H9 (cell line): ENCODE data around the gene HDGFL3. TPM values are rescaled to one million over a fixed set of nuclear protein-coding genes. Genes with fewer than 3 reads are reported as not detected.
"Not testable (repeated sequence)": the region's sequence is repeated elsewhere in the genome, so short reads cannot be mapped to it uniquely, and the experiment has no call there.

ENCODE experiments used
- DNase-seq: peaks from one replicate; pipeline ENCODE4 v3.0.0-alpha.2; 2017
- H2AFZ ChIP-seq: one replicate; pipeline ENCODE4 v1.6.1; 2013; ENCODE audit warnings: mild to moderate bottlenecking, low read length, control low read depth, moderate library complexity
- H2AK5ac ChIP-seq: 2 replicates; pipeline ENCODE4 v1.6.1; 2013; ENCODE audit warnings: low read length, control low read depth, mixed read lengths; ENCODE audit not compliant: insufficient read length
- H2BK120ac ChIP-seq: one replicate; pipeline ENCODE4 v1.6.1; 2013; ENCODE audit warnings: low read depth, mild to moderate bottlenecking, low read length, control low read depth, inconsistent platforms; ENCODE audit not compliant: poor library complexity, severe bottlenecking
- H2BK12ac ChIP-seq: 2 replicates; pipeline ENCODE4 v1.6.1; 2013; ENCODE audit warnings: low read length, control low read depth, mixed read lengths, low read depth; ENCODE audit not compliant: insufficient read length
- H2BK15ac ChIP-seq: 2 replicates; pipeline ENCODE4 v1.6.1; 2013; ENCODE audit warnings: low read depth, low read length, control low read depth
- H2BK20ac ChIP-seq: one replicate; pipeline ENCODE4 v1.6.1; 2013; ENCODE audit warnings: low read depth, mild to moderate bottlenecking, low read length, control low read depth, inconsistent platforms; ENCODE audit not compliant: poor library complexity, severe bottlenecking
- H2BK5ac ChIP-seq: 2 replicates; pipeline ENCODE4 v1.6.1; 2013; ENCODE audit warnings: low read length, control low read depth, mixed read lengths; ENCODE audit not compliant: insufficient read length
- H3K14ac ChIP-seq: 2 replicates; pipeline ENCODE4 v1.6.1; 2013; ENCODE audit warnings: low read length, control low read depth; ENCODE audit not compliant: insufficient read depth
- H3K18ac ChIP-seq: 2 replicates; pipeline ENCODE4 v1.6.1; 2013; ENCODE audit warnings: low read depth, mild to moderate bottlenecking, mixed read lengths, low read length, control low read depth; ENCODE audit not compliant: insufficient read length
- H3K23ac ChIP-seq: 2 replicates; pipeline ENCODE4 v1.6.1; 2013; ENCODE audit warnings: low read length, control low read depth, mixed read lengths, low read depth; ENCODE audit not compliant: insufficient read length
- H3K23me2 ChIP-seq: 2 replicates; pipeline ENCODE4 v1.6.1; 2013; ENCODE audit warnings: low read depth, mild to moderate bottlenecking, mixed read lengths, low read length, control low read depth; ENCODE audit not compliant: insufficient read length, poor library complexity, severe bottlenecking
- H3K27ac ChIP-seq: 2 replicates; pipeline ENCODE4 v1.5.1; 2013; ENCODE audit warnings: low read length, control low read depth, mixed read lengths, low read depth; ENCODE audit not compliant: insufficient read length
- H3K27me3 ChIP-seq: 2 replicates; pipeline ENCODE4 v1.6.1; 2013; ENCODE audit warnings: low read length, control low read depth, inconsistent platforms; ENCODE audit not compliant: insufficient read depth
- H3K4ac ChIP-seq: 2 replicates; pipeline ENCODE4 v1.6.1; 2013; ENCODE audit warnings: low read depth, mild to moderate bottlenecking, control low read depth, inconsistent platforms, low read length, moderate library complexity
- H3K4me1 ChIP-seq: 2 replicates; pipeline ENCODE4 v1.6.1; 2013; ENCODE audit warnings: low read length, control low read depth, inconsistent platforms; ENCODE audit not compliant: insufficient read depth
- H3K4me2 ChIP-seq: 2 replicates; pipeline ENCODE4 v1.6.1; 2013; ENCODE audit warnings: low read length, control low read depth, mixed read lengths; ENCODE audit not compliant: insufficient read length, insufficient read depth
- H3K56ac ChIP-seq: 2 replicates; pipeline ENCODE4 v1.6.1; 2013; ENCODE audit warnings: low read depth, mild to moderate bottlenecking, mixed read lengths, low read length, control low read depth; ENCODE audit not compliant: insufficient read length
- H3K79me1 ChIP-seq: 2 replicates; pipeline ENCODE4 v1.6.1; 2013; ENCODE audit warnings: low read depth, mild to moderate bottlenecking, moderate library complexity, low read length, control low read depth, inconsistent platforms; ENCODE audit not compliant: insufficient read depth, poor library complexity, severe bottlenecking
- H3K79me2 ChIP-seq: 2 replicates; pipeline ENCODE4 v1.6.1; 2013; ENCODE audit warnings: low read length, control low read depth, inconsistent platforms; ENCODE audit not compliant: insufficient read depth
- H3K9ac ChIP-seq: 2 replicates; pipeline ENCODE4 v1.6.1; 2013; ENCODE audit warnings: low read length, control low read depth, mixed read lengths; ENCODE audit not compliant: insufficient read length; ENCODE audit errors: extremely low read depth
- H3K9me3 ChIP-seq: one replicate; pipeline ENCODE4 v1.6.1; 2013; ENCODE audit warnings: low read depth, low read length, inconsistent platforms; ENCODE audit not compliant: control insufficient read depth
- H3T11ph ChIP-seq: one replicate; pipeline ENCODE4 v1.6.1; 2013; ENCODE audit warnings: mild to moderate bottlenecking, low read length, control low read depth, inconsistent platforms
- H4K20me1 ChIP-seq: one replicate; pipeline ENCODE4 v1.6.1; 2013; ENCODE audit not compliant: control insufficient read depth, insufficient read length, insufficient read depth
- H4K5ac ChIP-seq: 2 replicates; pipeline ENCODE4 v1.6.1; 2013; ENCODE audit warnings: low read depth, mild to moderate bottlenecking, mixed read lengths, low read length, control low read depth; ENCODE audit not compliant: insufficient read length
- H4K8ac ChIP-seq: replicated peaks from 2 replicates; pipeline ENCODE4 v1.6.1; 2013; ENCODE audit warnings: low read length, control low read depth, mixed read lengths, low read depth; ENCODE audit not compliant: insufficient read length
- H4K91ac ChIP-seq: 2 replicates; pipeline ENCODE4 v1.6.1; 2013; ENCODE audit warnings: low read depth, mild to moderate bottlenecking, moderate library complexity, mixed read lengths, low read length, control low read depth; ENCODE audit not compliant: insufficient read length
- H3K27ac Mint-ChIP-seq, 3 experiments: 2 replicates in 2 of 3; 3 replicates in 1 of 3; pipeline ENCODE4 v1.8.0; 2020 to 2021; ENCODE audit warnings: mixed read lengths in 3 of 3, mild to moderate bottlenecking in 1 of 3, moderate library complexity in 1 of 3
- H3K27me3 Mint-ChIP-seq: 2 replicates; pipeline ENCODE4 v1.8.0; 2021; ENCODE audit warnings: low read depth, mild to moderate bottlenecking, moderate library complexity, mixed read lengths
- H3K36me3 Mint-ChIP-seq, 3 experiments: 2 replicates in 2 of 3; 3 replicates in 1 of 3; pipeline ENCODE4 v1.8.0; 2020 to 2021; ENCODE audit warnings: low read depth in 3 of 3, mixed read lengths in 3 of 3; ENCODE audit not compliant: insufficient read depth in 1 of 3
- H3K4me1 Mint-ChIP-seq, 2 experiments: 2 replicates each; pipeline ENCODE4 v1.8.0; 2020; ENCODE audit warnings: mixed read lengths in 2 of 2
- H3K4me3 Mint-ChIP-seq, 2 experiments: 2 replicates in 1 of 2; 3 replicates in 1 of 2; pipeline ENCODE4 v1.8.0; 2020 to 2021; ENCODE audit warnings: mild to moderate bottlenecking in 2 of 2, mixed read lengths in 2 of 2, moderate library complexity in 1 of 2
- H3K9me3 Mint-ChIP-seq, 2 experiments: 2 replicates in 1 of 2; 3 replicates in 1 of 2; pipeline ENCODE4 v1.8.0; 2020; ENCODE audit warnings: mild to moderate bottlenecking in 2 of 2, mixed read lengths in 2 of 2, moderate library complexity in 1 of 2
- WGBS: extraction: QIAGEN DNeasy Blood & Tissue Kit; methylation state at CpG from one replicate; pipeline ENCODE4 v1.1.7; 2013; ENCODE audit warnings: missing lambda C conversion rate, low lambda C conversion rate, mixed read lengths; ENCODE audit not compliant: insufficient read length; ENCODE audit errors: extremely low coverage; 5-methylcytosine and 5-hydroxymethylcytosine counted together
- total RNA-seq: library from RNA; stranded (reverse); gene quantifications from 2 replicates; pipeline ENCODE4 v1.2.1, GENCODE V29; 2021
- TF ChIP-seq, protein P1 (sequence below): fragments of 200-600 bp; sonication (generic); conservative IDR thresholded peaks from 3 replicates; pipeline ENCODE4 v1.8.0; 2021; ENCODE audit warnings: antibody characterized with exemption, mild to moderate bottlenecking

The HDGFL3 gene
- total RNA-seq, 1 experiment from 2014 or later, result 120 TPM

DNA sequence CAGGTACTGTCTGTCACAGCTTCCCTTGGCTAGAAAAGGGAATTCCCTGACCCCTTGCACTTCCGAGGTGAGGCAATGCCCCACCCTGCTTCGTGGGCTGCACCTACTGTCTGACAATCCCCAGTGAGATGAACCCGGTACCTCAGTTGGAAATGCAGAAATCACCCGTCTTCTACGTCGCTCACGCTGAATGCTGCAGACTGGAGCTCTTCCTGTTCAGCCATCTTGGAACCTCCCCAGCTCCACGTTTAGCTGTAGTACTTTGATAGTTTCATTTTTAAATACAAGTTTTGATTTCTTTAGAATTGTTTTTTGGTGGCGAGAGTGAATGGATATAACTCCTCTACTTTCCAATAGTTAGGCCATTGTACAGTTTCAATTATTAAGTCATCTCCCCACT lies 17.8 kb upstream of the HDGFL3 start:
- Histone ChIP-seq H3K4ac (no peak overlapping the region), H4K8ac (no peak overlapping the region), H2BK15ac (no peak overlapping the region), H3K56ac (no peak overlapping the region), H2BK20ac (no peak overlapping the region), H3K9ac (no peak overlapping the region), H3K4me1 (no peaks in the 10 kb centered on the region), H3K4me2 (no peak overlapping the region), H3K79me2 (no peaks in the 10 kb centered on the region), H3T11ph (no peak overlapping the region), H3K79me1 (no peaks in the 10 kb centered on the region), H3K18ac (no peak overlapping the region), H4K5ac (no peak overlapping the region), H3K23me2 (no peaks in the 10 kb centered on the region), H3K14ac (no peak overlapping the region), H2AK5ac (no peak overlapping the region), H2AFZ (no peak overlapping the region), H2BK120ac (no peak overlapping the region), H2BK12ac (no peak overlapping the region), H4K91ac (no peak overlapping the region), H3K9me3 (no peaks in the 10 kb centered on the region), H3K27ac (no peak overlapping the region), H3K27me3 (no peaks in the 10 kb centered on the region), H4K20me1 (no peaks in the 10 kb centered on the region), H2BK5ac (no peak overlapping the region), H3K23ac (no peak overlapping the region)
- H3K27me3 Mint-ChIP-seq, result peaks cover 16% of the 10 kb centered on the region
- WGBS, result no CpG with 5 or more reads among the region's 9 CpGs
- H3K27ac Mint-ChIP-seq, result no peak overlapping the region
- no peaks in the 10 kb centered on the region for H3K4me1 Mint-ChIP-seq
- no peak for DNase-seq
- TF ChIP-seq, protein P1, sequence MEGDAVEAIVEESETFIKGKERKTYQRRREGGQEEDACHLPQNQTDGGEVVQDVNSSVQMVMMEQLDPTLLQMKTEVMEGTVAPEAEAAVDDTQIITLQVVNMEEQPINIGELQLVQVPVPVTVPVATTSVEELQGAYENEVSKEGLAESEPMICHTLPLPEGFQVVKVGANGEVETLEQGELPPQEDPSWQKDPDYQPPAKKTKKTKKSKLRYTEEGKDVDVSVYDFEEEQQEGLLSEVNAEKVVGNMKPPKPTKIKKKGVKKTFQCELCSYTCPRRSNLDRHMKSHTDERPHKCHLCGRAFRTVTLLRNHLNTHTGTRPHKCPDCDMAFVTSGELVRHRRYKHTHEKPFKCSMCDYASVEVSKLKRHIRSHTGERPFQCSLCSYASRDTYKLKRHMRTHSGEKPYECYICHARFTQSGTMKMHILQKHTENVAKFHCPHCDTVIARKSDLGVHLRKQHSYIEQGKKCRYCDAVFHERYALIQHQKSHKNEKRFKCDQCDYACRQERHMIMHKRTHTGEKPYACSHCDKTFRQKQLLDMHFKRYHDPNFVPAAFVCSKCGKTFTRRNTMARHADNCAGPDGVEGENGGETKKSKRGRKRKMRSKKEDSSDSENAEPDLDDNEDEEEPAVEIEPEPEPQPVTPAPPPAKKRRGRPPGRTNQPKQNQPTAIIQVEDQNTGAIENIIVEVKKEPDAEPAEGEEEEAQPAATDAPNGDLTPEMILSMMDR, result no peak
- peaks cover 33 to 46% of the 10 kb centered on the region in 2 experiments for H3K9me3 Mint-ChIP-seq
- H3K4me3 Mint-ChIP-seq, result no peak overlapping the region
- H3K36me3 Mint-ChIP-seq, result peaks cover 8 to 20% (median 9%) of the 10 kb centered on the region in 3 experiments

DNA sequence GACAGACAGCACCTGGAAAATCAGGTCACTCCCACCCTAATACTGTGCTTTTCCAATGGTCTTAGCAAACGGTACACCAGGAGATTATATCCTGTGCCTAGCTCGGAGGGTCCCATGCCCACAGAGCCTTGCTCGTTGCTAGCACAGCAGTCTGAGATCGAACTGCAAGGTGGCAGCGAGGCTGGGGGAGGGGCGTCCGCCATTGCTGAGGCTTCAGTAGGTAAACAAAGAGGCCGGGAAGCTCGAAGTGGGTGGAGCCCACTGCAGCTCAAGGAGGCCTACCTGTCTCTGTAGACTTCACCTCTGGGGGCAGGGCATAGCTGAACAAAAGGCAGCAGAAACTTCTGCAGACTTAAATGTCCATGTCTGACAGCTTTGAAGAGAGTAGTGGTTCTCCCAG lies 14.2 kb upstream of the HDGFL3 start:
- H2AFZ ChIP-seq, H2AK5ac ChIP-seq, H2BK12ac ChIP-seq, H3T11ph ChIP-seq, H3K4me1 ChIP-seq, H3K27ac Mint-ChIP-seq, H3K14ac ChIP-seq, H3K27me3 ChIP-seq, H2BK15ac ChIP-seq, H3K79me2 ChIP-seq, H4K91ac ChIP-seq, H3K4me1 Mint-ChIP-seq, H3K18ac ChIP-seq, H3K56ac ChIP-seq, H3K4ac ChIP-seq, H3K9me3 ChIP-seq, DNase-seq, H3K4me2 ChIP-seq, H3K23ac ChIP-seq, H2BK20ac ChIP-seq, H3K4me3 Mint-ChIP-seq, H3K27ac ChIP-seq, H4K5ac ChIP-seq, H4K20me1 ChIP-seq, H2BK5ac ChIP-seq, H4K8ac ChIP-seq, H3K79me1 ChIP-seq, H2BK120ac ChIP-seq, H3K23me2 ChIP-seq, H3K9ac ChIP-seq: not testable (repeated sequence)
- Mint-ChIP-seq H3K36me3 (peaks cover 8 to 30% (median 9%) of the 10 kb centered on the region in 3 experiments), H3K27me3 (peaks cover 16% of the 10 kb centered on the region), H3K9me3 (peaks cover 42 to 58% of the 10 kb centered on the region in 2 experiments)
- WGBS, result no CpG with 5 or more reads among the region's 9 CpGs
